Right renal cortex interstitium (tissue), 3 donors: ENCODE measurements around the gene NELL1. TPM values are rescaled to one million over a fixed set of nuclear protein-coding genes. Genes with fewer than 3 reads are reported as not detected.

ENCODE experiments used
- DNase-seq, 3 donors: peaks; one replicate each; pipeline ENCODE4 v3.0.0-alpha.2; 2013; ENCODE audit warnings: low read depth in 3 of 3, low spot score in 2 of 3
- polyA plus RNA-seq, 3 donors: library from polyadenylated mRNA; unstranded; fragments of 120-200 nt; gene quantifications; one replicate each; pipeline ENCODE4 v1.2.1, GENCODE V29; 2013; ENCODE audit not compliant: insufficient read length in 3 of 3

The NELL1 gene
- polyA plus RNA-seq, 3 donors = 2.8 to 3.8 (median 3.6) TPM

DNA sequence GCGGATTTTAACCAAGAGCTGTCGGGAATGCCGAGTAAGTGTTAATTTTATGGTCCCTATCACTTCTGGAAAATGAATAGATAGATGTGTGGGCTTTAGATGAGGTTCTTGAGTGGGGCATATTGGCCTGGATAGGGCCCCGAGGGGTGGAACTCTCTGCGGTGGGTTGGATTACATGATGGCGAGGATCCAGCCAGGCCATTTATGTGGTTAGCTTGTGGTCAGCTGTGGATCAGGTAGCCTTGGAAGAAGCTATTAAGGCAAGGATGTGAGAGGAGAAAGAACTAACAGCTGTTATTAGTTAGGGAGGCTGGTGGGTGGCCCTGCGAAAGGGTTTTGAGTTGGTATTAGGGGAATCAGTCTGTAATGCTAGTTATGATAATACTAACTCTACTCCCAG is 268.4 kb downstream of the NELL1 start:
- no peak for DNase-seq

DNA sequence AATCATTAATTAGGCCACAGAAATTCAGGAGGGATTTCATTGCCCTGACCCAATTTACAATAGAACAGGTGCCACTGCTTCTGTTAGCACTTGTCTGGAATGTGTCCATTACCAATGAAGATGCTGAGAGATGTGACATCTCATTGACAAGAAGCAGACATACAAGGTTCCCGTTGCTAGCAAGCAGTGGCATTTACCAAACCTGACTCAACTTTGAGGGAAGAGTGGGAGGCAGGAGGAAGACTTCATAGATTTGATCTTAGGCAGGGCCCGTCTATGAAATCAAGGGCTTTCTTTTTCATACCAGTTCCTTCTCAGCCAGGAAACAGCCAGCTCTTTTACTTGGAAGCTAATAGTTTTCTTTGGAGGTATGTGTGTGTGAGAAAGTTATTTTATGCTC is 280.2 kb downstream of the NELL1 start:
- no peak for DNase-seq

DNA sequence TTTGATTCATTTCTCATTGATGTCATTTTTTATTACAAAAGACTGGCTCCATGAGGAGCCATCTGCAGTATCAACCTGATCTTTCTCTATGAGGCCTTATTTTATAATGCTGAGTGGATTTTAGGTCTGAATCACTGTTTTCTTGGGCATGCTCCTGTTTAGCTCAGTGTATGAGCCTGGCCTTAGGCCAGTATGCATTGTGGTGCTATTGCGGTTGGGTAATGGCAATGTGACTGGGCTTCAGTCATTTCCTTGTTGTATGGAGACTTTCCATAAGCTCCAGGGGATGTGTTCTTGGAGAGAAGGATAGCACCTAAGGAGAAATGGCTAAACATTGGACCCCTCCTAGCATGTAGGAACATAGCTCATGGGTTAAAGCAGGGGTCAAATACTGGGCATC is 293.2 kb downstream of the NELL1 start:
- no peak for DNase-seq

DNA sequence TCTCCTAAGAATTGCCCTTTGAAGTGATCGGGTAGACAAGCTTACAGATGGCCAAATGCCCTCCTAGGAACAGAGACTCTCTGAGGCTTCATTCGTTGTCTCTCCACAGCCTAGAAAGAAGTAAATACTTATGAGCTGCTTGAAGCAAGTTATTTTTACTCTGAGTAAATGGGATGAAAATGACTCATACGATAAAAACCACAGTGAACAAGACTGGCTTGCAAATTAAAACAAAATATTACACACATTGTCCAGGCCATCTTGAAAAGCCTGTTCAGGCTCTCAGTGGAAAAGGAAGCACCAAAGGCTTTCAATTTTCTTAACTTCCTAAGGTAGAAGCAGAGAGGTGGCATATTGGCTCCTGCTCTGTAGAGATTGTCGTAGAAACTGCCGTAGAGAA is 294.2 kb downstream of the NELL1 start:
- DNase-seq = no peak

DNA sequence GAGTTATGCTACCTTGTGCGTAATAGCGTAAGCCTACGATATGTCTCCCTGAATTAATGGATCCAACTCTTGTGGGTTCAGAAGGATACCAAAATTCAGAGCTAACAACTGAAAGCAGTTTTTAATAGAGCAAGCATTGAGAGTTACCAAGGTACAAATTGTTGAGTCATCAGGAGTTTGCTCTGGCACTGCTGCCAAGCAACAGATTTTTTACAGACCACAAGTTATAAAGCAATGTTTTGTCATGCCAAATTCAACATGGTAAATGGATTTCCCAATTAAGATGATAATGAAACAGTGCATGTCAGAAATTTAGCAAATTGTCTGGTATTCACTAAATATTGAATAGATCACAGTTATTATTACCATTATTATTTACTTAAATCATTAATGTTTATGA is 295.6 kb downstream of the NELL1 start:
- no peak for DNase-seq

- no peak for DNase-seq
These were observed 297.1 kb downstream of the NELL1 start for GRCh38 chr11:20966489-20966888.

DNA sequence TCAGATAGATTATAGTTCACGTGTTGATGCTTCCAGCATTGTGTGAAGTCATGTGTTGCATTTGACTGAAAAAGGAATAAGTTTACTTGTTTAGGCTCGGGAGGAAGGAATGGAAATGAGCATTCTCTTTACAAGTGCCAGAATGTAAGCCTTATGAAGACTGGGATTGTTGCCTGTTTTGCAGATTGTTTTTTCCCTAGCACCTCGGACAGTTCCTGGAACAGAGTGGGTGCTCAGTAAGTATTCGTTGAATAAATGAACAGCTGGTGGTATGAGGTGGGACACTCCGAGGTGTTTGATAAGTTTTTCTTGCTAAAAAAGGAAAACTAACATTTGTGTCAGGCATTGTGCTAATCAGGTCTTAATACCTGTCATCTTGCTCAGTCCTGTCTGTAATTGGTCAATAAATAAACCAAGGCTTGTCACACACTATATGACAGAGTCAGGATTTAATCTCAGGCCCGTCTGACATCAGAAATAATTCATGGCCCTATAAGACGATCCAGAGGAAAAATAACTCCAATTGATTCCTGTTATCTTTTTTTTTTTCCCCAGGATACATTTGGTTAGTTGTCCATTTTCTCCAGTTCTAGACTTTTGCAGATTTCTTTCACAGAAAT is 304.7 kb downstream of the NELL1 start:
- DNase-seq = no peak

DNA sequence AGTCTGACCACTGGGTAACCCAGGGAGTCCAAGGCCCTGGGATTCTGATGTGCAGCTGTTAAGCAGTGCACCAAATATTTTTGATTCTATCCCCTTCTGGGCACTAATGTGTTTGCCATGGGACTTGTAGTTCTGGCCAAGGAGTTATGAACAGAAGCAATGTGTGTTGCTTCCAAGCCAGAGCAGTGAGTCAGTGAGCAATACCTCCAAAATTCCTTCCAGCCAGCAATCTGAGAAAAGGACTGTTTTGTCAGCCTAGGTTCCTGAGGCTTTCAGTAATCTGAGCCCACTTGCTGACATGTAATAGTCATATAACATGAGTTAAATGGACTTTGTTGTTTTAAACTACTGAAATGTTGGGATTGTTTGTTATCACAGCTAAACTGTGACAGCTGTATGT is 311.4 kb downstream of the NELL1 start:
- no peak for DNase-seq

DNA sequence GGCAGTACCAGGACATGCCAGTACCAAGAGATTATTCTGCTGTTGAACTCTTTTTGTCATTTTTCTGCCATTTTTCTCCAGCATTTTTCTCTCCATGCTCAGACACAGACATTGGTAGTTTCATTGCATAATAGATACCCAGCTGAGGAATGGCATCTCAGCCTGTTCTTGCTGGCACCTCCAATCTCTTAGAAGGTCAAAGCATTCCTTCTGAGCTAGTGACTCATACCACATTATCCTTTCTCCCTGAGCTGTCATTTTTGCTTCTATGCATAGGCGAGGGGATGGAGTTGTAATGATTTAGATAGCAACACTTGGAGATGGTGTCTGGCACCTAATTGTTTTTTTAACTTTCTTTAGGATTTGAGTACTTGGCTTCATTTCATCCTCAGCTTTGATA is 321.1 kb downstream of the NELL1 start:
- no peak for DNase-seq

DNA sequence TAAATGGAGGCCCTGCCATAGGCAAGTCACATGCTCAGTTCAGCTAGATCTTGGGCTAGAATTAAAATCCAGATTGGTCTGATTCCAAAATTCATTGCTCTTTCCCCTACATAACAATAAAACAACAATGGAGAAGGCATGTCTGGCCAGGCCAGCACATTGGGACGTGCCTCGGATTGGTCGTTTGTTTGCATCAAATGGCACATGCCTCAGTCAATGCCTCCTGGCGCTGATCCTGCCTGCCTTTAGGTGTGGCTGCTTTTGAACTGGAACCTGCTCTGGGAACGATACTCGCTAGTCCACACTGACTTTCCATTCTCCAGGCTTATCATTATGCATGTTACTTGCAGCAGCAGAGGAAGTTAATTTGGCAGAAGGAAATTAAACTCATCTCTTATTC is 322.1 kb downstream of the NELL1 start:
- no peak for DNase-seq

- no peak for DNase-seq
These were observed 337.9 kb downstream of the NELL1 start for GRCh38 chr11:21007297-21007696.

DNA sequence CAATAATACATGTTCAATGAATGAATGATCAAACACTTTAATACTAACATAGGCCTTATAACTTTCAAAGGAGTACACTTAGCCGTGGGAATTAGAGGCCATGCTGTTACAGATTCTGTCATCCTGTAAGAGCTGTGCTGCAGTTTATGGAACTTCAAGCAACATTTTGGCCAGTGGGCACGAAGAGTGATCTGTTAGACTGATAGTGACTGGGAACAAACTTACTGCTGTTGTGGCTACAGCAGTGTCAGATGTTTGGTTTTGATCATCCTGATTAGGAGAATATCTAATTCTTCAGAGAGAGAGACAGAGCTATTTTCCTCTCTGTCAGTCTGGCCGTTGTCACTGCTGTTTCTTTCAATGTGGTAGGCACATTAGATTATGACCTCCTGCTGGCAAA is 348.9 kb downstream of the NELL1 start:
- no peak for DNase-seq

DNA sequence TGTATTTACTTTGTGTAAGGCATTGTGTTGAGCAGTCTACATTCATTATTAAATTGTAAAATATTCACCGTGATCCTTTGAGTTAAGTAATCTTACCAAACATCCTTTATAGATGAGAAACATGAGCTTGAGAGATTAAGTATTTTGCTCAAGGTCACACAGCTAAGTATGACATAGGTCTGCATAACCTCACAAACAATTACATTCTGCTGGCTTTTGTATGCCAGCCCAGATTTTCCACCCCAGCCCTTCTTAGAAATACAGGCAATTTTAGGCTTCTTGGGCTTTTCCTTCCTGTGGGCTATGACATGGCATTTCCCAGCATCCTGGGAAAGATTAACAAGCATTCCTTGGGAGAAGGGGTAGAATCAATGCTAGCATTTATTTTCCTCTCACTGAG is 357.3 kb downstream of the NELL1 start:
- DNase-seq = no peak

DNA sequence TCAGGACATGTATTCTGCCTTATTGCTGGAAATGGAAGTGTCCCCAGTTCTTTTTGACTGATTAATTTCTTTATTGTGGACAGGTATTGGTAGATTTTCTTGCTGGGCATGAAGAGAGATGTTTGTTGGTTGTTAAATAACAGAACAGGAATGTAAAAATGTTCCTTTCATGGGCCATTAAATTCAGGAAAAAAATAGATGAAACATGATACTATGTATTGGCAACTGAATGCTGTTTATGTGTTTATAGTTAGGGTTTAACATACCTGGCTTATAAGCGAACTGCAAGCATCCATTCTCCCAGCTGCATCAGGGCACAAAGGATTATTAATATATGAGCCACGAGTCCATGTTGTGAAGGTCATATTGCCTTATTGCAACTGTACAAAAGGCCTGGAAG is 368.5 kb downstream of the NELL1 start:
- no peak for DNase-seq

DNA sequence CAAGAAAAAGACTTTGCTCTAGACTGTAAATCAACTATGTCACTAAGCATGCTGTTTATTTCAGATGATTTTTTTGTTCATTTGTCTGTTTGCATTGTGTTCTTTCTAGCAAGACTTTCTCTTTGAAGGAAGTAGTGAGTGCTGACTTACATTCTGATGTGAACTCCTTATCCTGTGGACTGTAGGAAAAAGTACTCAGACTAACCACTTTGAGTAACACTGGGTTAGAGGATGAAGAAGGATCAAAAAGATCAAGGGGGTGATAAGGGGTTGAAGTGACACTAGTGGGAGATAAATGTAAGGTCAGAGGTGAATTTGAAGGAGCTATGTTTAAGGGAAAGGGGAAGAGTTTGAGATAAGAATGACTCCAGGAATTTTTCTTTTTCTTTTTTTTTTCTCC is 369.4 kb downstream of the NELL1 start:
- no peak for DNase-seq

- DNase-seq = no peak
These were observed 371.2 kb downstream of the NELL1 start for GRCh38 chr11:21040630-21041029.

GRCh38 chr11:21048626-21049025 is 379.2 kb downstream of the NELL1 start:
- no peak for DNase-seq

- DNase-seq = no peak
These were observed 384.1 kb downstream of the NELL1 start for GRCh38 chr11:21053466-21053865.

GRCh38 chr11:21056644-21057043 is 387.3 kb downstream of the NELL1 start:
- DNase-seq = no peak

- no peak for DNase-seq
These were observed 390.5 kb downstream of the NELL1 start for GRCh38 chr11:21059879-21060278.

- DNase-seq = no peak
These were observed 396.6 kb downstream of the NELL1 start for GRCh38 chr11:21066030-21066429.

DNA sequence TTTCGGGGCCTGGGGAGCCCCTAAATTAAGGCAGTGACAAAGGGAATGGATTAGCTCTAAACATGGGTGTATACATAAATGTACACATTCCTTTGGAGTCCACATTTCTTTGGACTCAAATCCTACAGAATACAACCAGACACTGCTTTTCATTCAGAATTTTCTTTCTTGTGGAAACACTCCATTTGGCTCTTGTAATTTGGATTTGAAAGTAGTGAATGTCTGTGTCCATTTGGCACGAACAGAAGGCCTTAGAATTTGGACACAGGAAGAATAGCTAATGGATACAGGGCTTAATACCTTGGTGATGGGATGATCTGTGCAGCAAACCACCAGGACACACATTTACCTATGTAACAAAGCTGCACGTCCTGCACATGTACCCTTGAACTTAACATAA is 399.5 kb downstream of the NELL1 start:
- DNase-seq = no peak

- DNase-seq = no peak
These were observed 400.5 kb downstream of the NELL1 start for GRCh38 chr11:21069909-21070308.
